ENCODE data around the gene AVPR2.

Gene AVPR2

GRCh38 chrX:153885968-153886903 is 18.2 kb upstream of the AVPR2 start, which contains the start of gene L1CAM:
Gene L1CAM (minus strand): TSS chrX:153886173. CDS start chrX:153875836, 10,337 bp downstream.
- DNase-seq (ENCODE audit: low read depth in 2 of 2), result no peak

- no peak for DNase-seq (ENCODE audit: low read depth in 2 of 2)
Measured at GRCh38 chrX:153886915-153887314, 17.6 kb upstream of the AVPR2 start.

GRCh38 chrX:153887385-153887784 is 17.1 kb upstream of the AVPR2 start:
- DNase-seq (ENCODE audit: low read depth in 2 of 2), result no peak

- DNase-seq (ENCODE audit: low read depth in 2 of 2), result no peak
Measured at GRCh38 chrX:153888344-153888743, 16.1 kb upstream of the AVPR2 start.

GRCh38 chrX:153889123-153889522 is 15.3 kb upstream of the AVPR2 start:
- DNase-seq (ENCODE audit: low read depth in 2 of 2), result no peak

GRCh38 chrX:153897899-153898298 is 6.6 kb upstream of the AVPR2 start:
- no peak for DNase-seq (ENCODE audit: low read depth in 2 of 2)

GRCh38 chrX:153900831-153901752 is 3.4 kb upstream of the AVPR2 start:
- DNase-seq (ENCODE audit: low read depth in 2 of 2), result peak; percentile 62 to 63

GRCh38 chrX:153901753-153902140 is 2.7 kb upstream of the AVPR2 start:
- DNase-seq (ENCODE audit: low read depth in 2 of 2), result no peak

GRCh38 chrX:153902385-153902784 is 2.1 kb upstream of the AVPR2 start:
- DNase-seq (ENCODE audit: low read depth in 2 of 2), result no peak

- no peak for DNase-seq (ENCODE audit: low read depth in 2 of 2)
Measured at GRCh38 chrX:153903238-153903980, 1.1 kb upstream of the AVPR2 start.

- no peak for DNase-seq (ENCODE audit: low read depth in 2 of 2)
Measured at GRCh38 chrX:153905481-153906095, 1.1 kb downstream of the AVPR2 start.

- DNase-seq (ENCODE audit: low read depth in 2 of 2), result no peak
Measured at GRCh38 chrX:153906126-153906917, 1.8 kb downstream of the AVPR2 start.

GRCh38 chrX:153907456-153907855 is 3.0 kb downstream of the AVPR2 start:
- DNase-seq (ENCODE audit: low read depth in 2 of 2), result no peak

- no peak for DNase-seq (ENCODE audit: low read depth in 2 of 2)
Measured at GRCh38 chrX:153908219-153908860, 3.9 kb downstream of the AVPR2 start.

GRCh38 chrX:153909024-153909979 is 4.8 kb downstream of the AVPR2 start:
- no peak for DNase-seq (ENCODE audit: low read depth in 2 of 2)

GRCh38 chrX:153909980-153910360 is 5.5 kb downstream of the AVPR2 start:
- DNase-seq (ENCODE audit: low read depth in 2 of 2), result no peak

GRCh38 chrX:153910446-153910845 is 6.0 kb downstream of the AVPR2 start:
- no peak for DNase-seq (ENCODE audit: low read depth in 2 of 2)

GRCh38 chrX:153911798-153912197 is 7.3 kb downstream of the AVPR2 start:
- DNase-seq (ENCODE audit: low read depth in 2 of 2), result no peak

GRCh38 chrX:153913211-153913610 is 8.7 kb downstream of the AVPR2 start:
- no peak for DNase-seq (ENCODE audit: low read depth in 2 of 2)

All from fibroblast of skin of left quadriceps (primary cell).